Activated CD8-positive, alpha-beta memory T cell treated with anti-CD3 and anti-CD28 coated beads for 1 hour (primary cell): ENCODE data around the gene SLC1A3.

Source experiments
- DNase-seq, 2 donors: peaks; one replicate each; pipeline ENCODE4 v3.0.0-alpha.2; 2020; ENCODE audit warnings: low read depth in 1 of 2; ENCODE audit errors: extremely low read depth in 1 of 2

SLC1A3 gene

DNA sequence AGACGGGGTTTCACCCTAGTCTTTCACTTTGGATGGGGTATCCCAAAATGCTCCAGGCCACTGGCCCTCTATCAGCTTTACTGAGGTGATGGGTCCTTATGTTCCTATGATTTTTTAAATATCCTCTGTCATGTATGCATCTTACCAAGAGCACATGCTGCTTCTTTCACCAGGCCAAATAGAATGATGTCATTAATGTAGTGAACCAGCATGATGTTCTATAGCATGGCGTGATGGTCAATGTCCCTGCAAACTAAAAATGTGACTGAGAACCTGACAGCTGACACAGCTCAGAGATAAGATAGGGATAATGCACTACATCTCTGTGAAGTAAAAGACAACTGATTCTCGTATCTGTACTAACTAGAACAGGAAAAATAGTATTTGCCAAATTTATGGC lies 103.6 kb downstream of the SLC1A3 start:
- no peak for DNase-seq

DNA sequence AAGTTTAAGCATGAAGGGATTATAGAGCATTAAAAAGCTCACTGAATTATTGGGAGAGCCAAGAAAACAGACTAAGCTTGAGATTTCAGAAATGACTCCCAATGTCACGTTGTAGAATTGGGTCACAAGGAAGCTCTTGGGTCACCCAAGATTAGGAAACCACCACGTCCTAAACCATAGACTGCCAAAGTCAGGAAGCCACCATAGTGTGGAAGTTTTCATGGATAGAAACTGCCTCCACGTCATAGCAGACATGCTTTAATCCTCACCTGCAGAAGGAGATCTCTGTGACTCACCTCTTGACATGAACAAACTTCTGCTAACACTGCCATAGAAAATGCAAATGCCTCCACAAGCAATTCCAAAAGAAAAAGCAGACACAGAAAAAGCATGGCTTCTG lies 106.3 kb downstream of the SLC1A3 start:
- DNase-seq: no peak

DNA sequence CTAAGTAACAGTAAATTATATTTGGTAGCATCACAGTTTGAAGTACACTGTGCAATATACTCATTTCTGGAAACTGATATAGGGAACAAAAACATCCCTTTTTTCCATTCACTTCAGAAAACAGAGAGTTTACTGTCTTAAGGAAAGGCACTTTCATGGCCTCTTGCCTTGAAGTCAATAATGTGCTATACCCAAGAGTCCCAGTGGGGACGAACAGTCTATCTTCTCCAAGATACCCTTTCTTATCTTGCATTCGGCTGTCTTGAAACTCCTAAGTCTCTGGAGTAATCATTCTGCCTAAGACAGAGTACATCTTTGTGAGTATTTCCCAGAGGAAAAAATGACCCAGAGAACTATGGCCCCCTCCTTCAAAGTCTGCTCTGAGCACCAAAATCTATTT lies 107.1 kb downstream of the SLC1A3 start:
- no peak for DNase-seq

DNA sequence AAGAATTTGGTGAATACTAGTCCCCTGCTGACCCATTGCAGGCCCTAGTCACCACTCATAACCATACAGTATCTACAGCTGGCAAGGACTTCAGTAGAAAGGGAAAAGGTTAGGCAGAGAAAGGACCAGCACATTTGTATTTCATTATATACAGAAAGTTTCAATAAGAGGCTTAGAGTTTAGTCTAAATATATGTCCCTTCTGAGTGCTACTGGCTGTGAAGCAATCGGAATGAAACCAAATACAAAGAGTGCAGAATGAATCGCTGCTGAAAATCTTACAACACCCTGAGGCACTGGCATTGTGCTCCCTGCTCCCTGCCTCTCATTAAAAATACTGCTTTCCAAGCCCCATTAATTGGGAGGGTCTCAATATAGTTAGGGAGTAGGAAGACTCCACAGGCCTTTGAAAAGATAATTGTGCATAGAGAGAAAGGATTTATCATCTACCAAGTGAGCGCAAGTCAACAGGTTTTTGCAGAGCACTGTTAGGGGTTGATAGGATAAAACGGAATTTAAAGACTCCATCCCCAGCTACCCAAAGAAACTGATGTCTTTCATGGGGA lies 110.8 kb downstream of the SLC1A3 start:
- no peak for DNase-seq

DNA sequence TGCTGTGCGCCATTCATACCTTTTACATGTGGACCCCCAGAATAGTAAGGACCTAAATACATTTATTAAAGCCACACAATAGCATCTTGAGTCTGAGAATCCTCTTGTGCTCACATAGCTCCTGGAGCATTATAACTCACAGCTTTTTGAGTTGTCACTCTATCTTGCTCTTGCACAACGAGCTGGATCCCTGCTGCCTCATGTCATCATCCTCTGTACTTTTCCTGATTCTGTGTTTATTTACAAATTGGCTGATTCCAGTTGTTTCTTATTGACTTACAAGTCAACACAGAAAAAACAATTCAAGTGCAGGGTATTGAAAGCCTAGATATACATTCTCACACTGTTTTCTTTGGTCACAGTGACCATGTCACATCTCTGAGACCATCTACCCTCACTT lies 112.9 kb downstream of the SLC1A3 start:
- DNase-seq: no peak

DNA sequence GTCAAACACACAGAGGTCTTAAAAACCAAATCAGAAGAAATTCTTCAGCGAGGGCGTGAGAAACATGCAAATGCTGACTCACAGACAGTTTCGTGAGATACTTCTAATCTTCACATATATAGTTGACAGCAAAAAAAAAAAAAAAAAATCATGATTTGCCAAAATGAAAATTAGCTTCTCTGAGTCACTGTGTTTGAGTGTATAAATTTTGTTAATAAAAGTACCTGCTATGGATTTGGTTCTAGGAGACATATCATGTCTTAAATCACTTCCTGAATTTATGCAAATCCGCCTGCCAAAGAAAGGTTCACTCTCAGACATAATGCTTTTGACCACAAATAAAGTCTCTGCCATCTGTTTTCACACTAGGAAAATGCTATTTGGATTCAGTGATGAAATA lies 114.3 kb downstream of the SLC1A3 start:
- DNase-seq: no peak

DNA sequence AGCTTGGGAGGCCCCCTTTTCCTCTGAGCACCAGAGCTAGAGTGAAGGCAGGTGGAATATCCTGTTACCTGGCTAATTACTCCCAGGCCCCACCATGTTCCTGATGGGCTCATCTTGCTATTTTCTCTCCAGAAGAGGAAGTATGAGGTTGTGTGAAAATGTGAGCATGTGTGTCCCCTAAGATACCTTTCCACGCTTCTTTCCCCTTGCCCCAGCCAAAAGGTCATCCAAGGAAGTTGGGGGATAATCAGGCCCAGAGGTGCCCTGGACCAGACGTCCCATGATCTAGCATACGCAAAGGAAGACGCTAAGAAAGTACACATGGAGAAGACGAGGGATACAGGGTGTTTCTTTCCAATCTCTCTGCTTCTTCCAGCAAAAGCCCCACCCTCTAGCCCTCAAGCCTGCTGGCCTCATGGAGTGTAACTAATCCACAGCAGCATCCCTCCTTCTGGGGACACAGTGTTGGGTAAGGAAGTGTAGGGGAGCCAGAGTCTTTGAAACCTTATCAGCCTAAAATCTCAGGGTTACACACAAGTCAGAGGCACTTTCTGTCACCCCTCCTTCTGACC lies 115.3 kb downstream of the SLC1A3 start:
- no peak for DNase-seq

DNA sequence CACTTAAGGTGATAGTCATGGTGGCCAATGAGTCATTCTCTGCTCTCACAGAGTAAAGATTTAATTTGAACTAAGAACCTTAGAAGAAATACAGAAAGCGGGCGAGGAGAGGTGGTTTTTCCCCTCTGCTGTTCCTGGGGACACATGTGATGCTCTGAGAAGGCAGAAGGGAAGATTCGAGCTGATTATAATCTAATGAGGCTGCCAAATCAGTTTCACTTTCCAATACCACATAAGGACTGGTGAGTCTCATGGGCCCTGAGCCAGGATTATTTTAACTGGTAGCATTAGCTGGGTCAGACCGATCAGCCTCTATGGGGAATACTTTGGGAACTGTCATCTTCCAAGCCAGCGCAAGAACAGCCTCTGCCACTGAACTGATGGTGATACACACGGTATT lies 116.5 kb downstream of the SLC1A3 start:
- no peak for DNase-seq

DNA sequence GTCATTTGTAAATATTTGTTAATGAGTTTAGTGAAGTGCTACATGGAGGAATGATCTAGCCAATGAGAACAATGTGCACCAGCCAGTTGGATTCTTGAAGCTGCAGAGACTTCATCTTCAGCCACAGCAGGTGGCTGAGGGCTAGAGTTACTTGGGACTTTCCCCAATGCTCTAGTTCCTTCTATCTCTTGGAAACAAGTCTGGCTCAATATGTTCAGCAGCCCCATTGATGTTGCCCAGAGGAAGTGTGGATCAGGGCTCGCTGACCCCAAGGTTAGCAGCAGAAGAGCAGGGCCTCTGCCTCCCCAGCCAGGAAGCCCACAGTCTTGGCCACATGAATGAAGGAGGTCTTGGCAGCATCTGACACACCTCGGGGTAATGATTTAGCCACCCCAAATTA lies 117.5 kb downstream of the SLC1A3 start:
- DNase-seq: no peak

DNA sequence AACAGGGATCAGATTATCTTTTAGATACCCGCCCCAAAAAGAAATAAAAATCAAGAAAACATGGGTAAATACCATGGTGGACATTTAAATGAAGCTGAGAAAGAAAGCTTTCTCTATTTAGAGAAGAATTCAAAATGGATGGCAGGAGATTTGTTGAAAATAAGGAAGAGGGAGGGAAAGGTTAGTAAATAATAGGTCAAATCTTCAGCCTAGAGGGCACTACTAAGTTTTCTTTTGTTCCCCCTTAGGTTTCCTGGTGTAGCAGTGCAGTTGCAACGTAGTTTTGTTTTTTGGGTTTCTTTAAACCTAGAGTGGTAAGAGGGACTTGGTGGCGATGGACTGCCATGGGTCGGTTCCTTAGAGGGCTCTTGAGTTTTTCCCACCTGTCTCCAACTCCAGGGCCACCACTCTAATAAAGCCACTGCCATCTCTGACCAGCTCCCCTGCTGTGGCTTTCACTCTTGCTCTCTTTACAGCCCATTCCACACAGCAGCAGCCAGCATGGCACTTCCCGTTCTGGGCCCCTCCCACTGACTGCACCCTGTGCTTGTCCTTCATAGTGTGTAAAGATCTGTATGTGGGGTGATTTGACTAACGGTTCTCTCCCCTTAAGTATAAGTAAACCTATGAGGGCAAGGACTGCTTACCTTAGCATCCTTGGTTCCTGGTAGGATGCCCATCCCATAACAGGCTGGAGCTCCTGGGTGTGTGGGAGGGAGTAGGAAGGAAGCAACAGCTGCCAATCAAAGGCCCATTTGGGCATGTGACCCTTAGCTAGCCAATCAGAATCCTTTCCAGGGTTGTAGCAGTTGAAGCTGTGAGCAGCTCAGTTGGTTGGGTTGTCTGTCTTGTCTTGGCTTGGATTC lies 118.3 kb downstream of the SLC1A3 start:
- no peak for DNase-seq

DNA sequence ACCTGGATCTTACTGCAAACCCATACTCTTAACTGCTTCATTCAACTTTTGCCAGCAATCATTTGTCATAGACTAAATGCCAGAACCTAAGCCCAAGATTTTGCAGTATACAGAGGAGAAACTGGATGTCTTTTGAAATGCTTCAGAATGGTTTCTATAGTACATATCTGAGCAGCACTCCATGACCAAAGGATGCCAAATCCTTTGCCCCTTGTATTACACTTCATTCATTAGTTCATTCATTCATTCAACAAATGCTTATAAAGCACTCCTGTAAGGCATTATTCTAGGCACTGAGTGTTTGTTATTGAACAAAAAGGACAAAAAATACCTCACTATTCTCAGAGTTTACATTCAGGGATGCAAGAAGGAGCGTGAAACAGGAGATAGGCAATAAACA lies 119.9 kb downstream of the SLC1A3 start:
- DNase-seq: no peak

DNA sequence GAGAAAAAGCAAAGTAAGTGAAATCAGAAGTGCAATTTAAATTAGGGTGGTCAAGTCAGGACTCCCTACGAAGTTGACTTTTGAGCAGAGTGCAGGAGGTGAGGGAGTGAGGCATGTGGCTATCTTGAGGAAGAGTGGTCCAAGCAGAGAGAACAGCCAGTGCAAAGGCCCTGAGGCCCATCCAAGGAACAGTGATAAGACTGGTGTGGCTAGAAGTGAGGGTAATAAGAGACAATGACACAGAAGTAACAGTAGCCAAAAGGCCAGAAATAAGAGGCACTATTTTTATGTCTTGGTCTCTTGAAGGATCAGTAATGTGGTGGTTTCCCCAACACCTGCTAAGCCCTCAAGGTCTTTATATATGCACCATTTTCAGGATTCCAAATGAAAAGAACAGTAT lies 120.4 kb downstream of the SLC1A3 start:
- no peak for DNase-seq

DNA sequence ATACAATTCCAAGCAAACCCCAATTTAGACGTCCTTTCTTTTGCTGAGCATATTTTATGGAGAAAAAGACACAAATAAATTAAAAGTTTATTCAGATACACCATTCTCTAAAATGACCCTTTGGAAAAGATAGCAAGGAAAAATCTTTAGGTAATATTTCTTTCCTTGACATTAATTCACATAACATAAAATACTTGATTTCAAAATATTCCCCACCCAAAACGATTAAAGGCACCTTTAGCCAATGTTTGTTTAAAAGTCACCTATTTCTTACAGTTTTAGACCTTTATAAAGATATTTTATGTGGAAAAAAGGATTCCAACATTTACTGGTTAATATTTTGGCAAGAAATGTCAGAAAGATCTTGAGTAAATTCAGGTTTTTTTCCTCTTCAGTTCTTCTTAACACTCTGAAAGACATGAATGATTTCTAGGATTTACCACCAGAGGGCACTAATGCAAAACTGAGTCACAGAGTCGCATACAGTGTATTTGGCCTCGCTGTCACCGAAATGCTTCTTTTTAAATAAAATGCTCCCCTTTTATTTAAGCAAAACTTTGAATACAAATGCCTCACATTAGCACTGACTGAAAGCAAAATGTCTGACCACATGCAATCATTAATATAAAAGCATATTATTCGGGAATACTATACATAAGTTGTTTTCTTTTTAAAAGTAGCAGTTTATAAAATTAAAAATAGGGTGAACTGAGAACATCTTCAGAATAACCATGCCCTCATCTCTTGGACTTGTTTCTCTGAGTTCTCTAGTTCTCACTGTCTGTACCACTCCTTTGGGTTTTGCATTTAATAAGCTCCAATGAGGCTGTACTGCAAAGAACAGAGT lies 122.5 kb downstream of the SLC1A3 start:
- DNase-seq: no peak

DNA sequence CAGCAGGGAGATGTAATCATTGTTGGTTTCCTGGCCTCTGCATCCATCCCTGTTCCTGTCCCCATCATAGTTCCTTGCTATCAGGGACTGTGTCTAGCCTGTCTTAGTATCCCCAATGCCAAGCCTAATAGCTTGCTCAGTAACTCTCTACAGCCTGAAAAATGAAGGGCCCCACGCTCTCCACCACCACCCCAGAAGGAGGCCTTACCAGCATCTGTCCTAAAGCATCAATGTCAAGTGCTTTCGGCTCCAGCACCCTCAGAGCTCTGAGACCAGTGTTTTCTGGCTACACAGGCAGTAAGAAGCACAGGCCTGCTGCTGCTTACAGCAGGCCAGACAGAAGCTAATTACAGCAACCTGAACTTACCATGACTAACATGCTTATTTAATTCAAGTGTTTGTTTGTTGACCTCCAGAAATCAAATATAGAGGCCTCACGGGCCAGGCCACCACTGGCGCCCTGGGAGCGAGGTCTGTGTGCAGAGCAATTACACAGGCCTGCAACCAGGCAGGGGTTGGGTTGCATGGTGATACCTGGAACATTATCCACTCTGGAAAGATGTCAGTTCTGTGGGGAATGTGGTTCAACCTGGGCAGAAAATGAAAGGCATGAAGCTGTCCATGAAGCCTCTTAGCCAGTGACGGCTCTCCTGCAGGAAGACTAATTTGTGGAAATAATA lies 124.3 kb downstream of the SLC1A3 start:
- no peak for DNase-seq

DNA sequence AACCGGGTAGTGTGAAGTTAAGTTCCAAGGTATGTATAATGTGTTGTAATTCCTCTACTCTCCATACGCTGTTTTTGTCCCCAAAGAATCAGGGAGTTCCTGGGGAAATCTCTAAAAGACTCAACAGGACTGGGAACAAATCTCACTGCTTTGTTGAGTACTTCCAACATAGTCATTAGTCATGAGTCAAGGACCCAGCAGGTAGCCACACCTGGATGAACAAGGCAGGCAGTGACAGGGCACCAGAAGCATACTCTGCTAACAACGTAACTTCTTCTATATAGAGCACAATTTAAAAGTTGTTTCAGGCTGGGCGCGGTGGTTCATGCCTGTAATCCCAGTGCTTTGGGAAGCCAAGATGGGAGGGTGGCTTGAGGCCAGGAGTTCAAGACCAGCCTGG lies 126.8 kb downstream of the SLC1A3 start:
- DNase-seq: no peak

DNA sequence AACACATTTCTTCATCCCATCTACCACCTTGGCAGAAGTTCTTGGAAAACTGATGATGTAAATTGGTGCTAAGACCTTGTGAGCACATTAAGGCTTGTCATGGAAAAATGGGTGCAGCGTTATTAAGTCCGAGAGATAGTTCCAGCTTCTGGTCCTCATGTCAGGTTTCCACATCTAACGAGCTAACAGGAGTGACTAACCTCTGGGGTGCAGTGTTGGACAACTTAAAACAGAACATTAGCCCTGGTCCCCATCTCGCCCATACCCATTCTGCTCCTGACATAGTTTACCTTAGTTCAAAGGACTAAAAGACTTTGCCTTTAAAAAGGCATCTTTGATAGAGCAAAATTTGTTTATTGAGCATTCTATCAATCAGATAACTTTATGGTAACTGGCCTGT lies 128.0 kb downstream of the SLC1A3 start:
- no peak for DNase-seq

DNA sequence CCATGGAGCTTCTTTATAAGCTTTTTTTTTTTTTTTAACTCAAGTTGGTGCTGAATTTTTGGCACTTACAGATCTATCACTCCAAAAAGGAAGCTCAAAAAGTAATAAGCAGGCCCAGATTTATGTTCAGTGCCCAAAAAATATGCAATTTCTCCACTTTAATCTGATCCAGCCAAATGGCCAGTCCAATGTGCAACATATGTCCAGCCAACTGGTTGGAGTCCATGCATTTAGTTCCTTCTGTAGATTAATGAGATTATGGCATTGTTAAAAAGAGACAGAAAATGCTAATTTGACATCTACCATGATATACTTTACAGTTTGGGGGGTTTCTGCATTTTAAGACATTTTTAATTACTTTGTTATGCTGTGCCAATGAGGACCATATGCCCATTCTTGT lies 129.5 kb downstream of the SLC1A3 start:
- no peak for DNase-seq
